Transverse colon (tissue), 4 donors: ENCODE data around the gene KLHDC7B.

ENCODE experiments used
- EP300 ChIP-seq: sonication (generic); formaldehyde crosslinking; IDR thresholded peaks from one replicate; pipeline ENCODE4 v1.6.1; 2017; ENCODE audit warnings: antibody characterized with exemption, low read depth
- POLR2A ChIP-seq: fragments of 450-650 bp; IDR thresholded peaks from one replicate; pipeline ENCODE4 v1.6.1; 2016; ENCODE audit warnings: antibody characterized with exemption, mild to moderate bottlenecking, moderate library complexity
- POLR2AphosphoS5 ChIP-seq, 3 donors: sonication (generic); formaldehyde crosslinking; IDR thresholded peaks; one replicate each; pipeline ENCODE4 v1.6.1; 2016; ENCODE audit warnings: antibody characterized with exemption in 3 of 3
- TF ChIP-seq, protein P1 (sequence below), 5 experiments: fragments of 200-600 bp in 3 of 5; fragments of 450-650 bp in 2 of 5; sonication (generic) in 3 of 5; IDR thresholded peaks; 1 replicate in 2 of 5; 2 replicates in 3 of 5; pipeline ENCODE4 v1.5.1; 2016 to 2017; ENCODE audit warnings: antibody characterized with exemption in 5 of 5, inconsistent platforms in 3 of 5, mild to moderate bottlenecking in 2 of 5, moderate library complexity in 1 of 5

DNA sequence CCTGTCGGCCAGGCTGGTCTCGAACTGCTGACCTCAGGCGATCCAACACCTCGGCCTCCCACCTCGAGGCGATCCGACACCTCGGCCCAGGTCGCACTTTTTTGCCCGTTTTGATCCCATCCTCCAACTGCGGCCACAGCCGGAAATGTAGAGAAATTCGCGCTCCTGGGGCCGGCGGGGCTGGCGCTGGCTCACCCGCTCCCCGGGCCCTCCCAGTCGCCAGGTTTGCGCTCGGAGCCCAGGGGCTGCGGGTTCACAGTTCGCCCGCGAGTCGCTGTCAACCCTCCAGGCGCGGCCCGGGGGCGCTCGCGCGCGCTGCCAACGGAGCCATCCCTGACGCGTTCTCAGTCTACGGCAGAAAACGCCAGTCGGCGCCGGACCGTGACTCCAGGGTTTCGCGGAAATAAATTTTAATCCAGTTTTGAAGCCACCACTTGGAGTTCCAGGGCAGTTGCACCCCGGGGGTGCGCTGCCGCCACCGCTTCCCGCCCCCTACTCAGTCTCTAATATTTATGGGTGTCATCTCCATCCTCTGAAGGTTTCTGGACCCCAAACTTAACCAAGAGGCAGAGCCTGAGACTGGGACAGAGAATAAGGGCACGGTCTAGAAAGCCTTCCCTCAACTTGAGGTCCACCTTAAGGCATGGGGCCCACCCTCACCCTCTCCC is 1.5 kb upstream of the KLHDC7B start:
- TF ChIP-seq, protein P1, sequence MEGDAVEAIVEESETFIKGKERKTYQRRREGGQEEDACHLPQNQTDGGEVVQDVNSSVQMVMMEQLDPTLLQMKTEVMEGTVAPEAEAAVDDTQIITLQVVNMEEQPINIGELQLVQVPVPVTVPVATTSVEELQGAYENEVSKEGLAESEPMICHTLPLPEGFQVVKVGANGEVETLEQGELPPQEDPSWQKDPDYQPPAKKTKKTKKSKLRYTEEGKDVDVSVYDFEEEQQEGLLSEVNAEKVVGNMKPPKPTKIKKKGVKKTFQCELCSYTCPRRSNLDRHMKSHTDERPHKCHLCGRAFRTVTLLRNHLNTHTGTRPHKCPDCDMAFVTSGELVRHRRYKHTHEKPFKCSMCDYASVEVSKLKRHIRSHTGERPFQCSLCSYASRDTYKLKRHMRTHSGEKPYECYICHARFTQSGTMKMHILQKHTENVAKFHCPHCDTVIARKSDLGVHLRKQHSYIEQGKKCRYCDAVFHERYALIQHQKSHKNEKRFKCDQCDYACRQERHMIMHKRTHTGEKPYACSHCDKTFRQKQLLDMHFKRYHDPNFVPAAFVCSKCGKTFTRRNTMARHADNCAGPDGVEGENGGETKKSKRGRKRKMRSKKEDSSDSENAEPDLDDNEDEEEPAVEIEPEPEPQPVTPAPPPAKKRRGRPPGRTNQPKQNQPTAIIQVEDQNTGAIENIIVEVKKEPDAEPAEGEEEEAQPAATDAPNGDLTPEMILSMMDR (IDR thresholded peaks at IDR 0.05): peak; percentile 42 to 67 (median 60)
- TF ChIP-seq POLR2AphosphoS5 (IDR thresholded peaks at IDR 0.05): peak in 1 of 3 donors; percentile 19
- TF ChIP-seq POLR2A: no peak
- no peak for TF ChIP-seq EP300
